ENCODE measurements around the gene PXDC1. TPM values are rescaled to one million over a fixed set of nuclear protein-coding genes. Genes with fewer than 3 reads are reported as not detected.

PXDC1 gene
- total RNA-seq, 2 experiments from 2014 or later, result 0.17 to 0.27 TPM

DNA sequence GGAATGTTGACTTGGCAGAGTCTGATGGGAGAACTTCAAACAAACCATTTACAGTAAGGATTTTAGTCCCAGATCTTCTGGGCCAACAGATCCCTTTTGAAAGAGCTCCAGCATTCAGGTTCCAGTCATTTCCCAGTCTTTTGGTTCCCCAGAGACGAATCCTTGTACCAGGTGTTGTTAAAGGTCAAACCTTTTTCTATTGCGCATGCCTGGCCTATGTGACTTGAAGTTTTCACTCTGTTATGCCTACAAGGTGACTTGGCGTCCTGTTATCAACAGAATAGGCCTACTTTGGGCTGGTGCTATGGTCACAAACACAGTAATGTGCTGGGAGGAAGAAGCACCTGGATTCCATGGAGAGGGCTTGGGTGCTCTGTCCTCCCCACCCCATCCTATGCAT is 52.3 kb downstream of the PXDC1 start:
- Histone ChIP-seq H3K4me3 (ENCODE audit: low read length) (no peak overlapping the region), H3K36me3 (ENCODE audit: insufficient read depth, low read length) (no peaks in the 10 kb centered on the region), H3K27ac (ENCODE audit: low read depth in 1 of 2, low read length in 2 of 2) (no peak overlapping the region), H3K27me3 (ENCODE audit: control insufficient read depth in 1 of 2, insufficient read depth in 2 of 2, low read length in 2 of 2) (no peaks in the 10 kb centered on the region), H3K9me3 (ENCODE audit: control insufficient read depth in 1 of 2, insufficient read depth in 1 of 2, low read length in 2 of 2) (peaks cover 0 to 5% of the 10 kb centered on the region in 2 experiments), H3K4me1 (ENCODE audit: insufficient read depth, low read length) (no peaks in the 10 kb centered on the region)
- Mint-ChIP-seq H3K9me3 (peaks cover 3% of the 10 kb centered on the region), H3K36me3 (ENCODE audit: low read depth) (no peaks in the 10 kb centered on the region), H3K4me1 (ENCODE audit: low read depth) (no peaks in the 10 kb centered on the region), H3K27me3 (peaks cover 20% of the 10 kb centered on the region), H3K27ac (no peak overlapping the region), H3K4me3 (no peak overlapping the region)
- intact Hi-C loops (cut with DNase I, micrococcal nuclease), result no loop called here
- CTCF ChIA-PET, result no interaction called here
- POLR2A ChIA-PET, result no interaction called here
- ATAC-seq (ENCODE audit: poor library complexity) (no peak), DNase-seq (no peak)
- no peak for TF ChIP-seq CTCF (IDR thresholded peaks at IDR 0.05)

- Mint-ChIP-seq H3K9me3 (peaks cover 3% of the 10 kb centered on the region), H3K4me1 (ENCODE audit: low read depth) (no peaks in the 10 kb centered on the region), H3K27me3 (peaks cover 22% of the 10 kb centered on the region), H3K36me3 (ENCODE audit: low read depth) (no peaks in the 10 kb centered on the region), H3K4me3 (no peak overlapping the region), H3K27ac (no peak overlapping the region)
- peaks cover 0 to 5% of the 10 kb centered on the region in 2 experiments for H3K9me3 ChIP-seq (ENCODE audit: control insufficient read depth in 1 of 2, insufficient read depth in 1 of 2, low read length in 2 of 2)
- H3K4me3 ChIP-seq (ENCODE audit: low read length), result no peak overlapping the region
- no peaks in the 10 kb centered on the region for H3K4me1 ChIP-seq (ENCODE audit: insufficient read depth, low read length)
- CTCF ChIA-PET, result no interaction called here
- POLR2A ChIA-PET, result no interaction called here
- intact Hi-C loops (cut with DNase I, micrococcal nuclease), result no loop called here
- no peak overlapping the region for H3K27ac ChIP-seq (ENCODE audit: low read depth in 1 of 2, low read length in 2 of 2)
- ATAC-seq (ENCODE audit: poor library complexity) (no peak), DNase-seq (no peak)
- no peak for TF ChIP-seq CTCF (IDR thresholded peaks at IDR 0.05)
- H3K36me3 ChIP-seq (ENCODE audit: insufficient read depth, low read length), result no peaks in the 10 kb centered on the region
- no peaks in the 10 kb centered on the region for H3K27me3 ChIP-seq (ENCODE audit: control insufficient read depth in 1 of 2, insufficient read depth in 2 of 2, low read length in 2 of 2)
Observed at GRCh38 chr6:3698021-3698420, 53.5 kb downstream of the PXDC1 start.

- ChIA-PET POLR2A (no interaction called here), CTCF (no interaction called here)
- DNase-seq (no peak), ATAC-seq (ENCODE audit: poor library complexity) (no peak)
- Histone ChIP-seq H3K27me3 (ENCODE audit: control insufficient read depth in 1 of 2, insufficient read depth in 2 of 2, low read length in 2 of 2) (no peaks in the 10 kb centered on the region), H3K36me3 (ENCODE audit: insufficient read depth, low read length) (no peaks in the 10 kb centered on the region), H3K4me1 (ENCODE audit: insufficient read depth, low read length) (no peaks in the 10 kb centered on the region), H3K27ac (ENCODE audit: low read depth in 1 of 2, low read length in 2 of 2) (no peak overlapping the region), H3K4me3 (ENCODE audit: low read length) (no peak overlapping the region), H3K9me3 (ENCODE audit: control insufficient read depth in 1 of 2, insufficient read depth in 1 of 2, low read length in 2 of 2) (peaks cover 0 to 5% of the 10 kb centered on the region in 2 experiments)
- H3K4me3 Mint-ChIP-seq, result no peak overlapping the region
- H3K27me3 Mint-ChIP-seq, result peaks cover 19% of the 10 kb centered on the region
- intact Hi-C loops (cut with DNase I, micrococcal nuclease), result no loop called here
- H3K27ac Mint-ChIP-seq, result no peak overlapping the region
- peaks cover 3% of the 10 kb centered on the region for H3K9me3 Mint-ChIP-seq
- no peak for TF ChIP-seq CTCF (IDR thresholded peaks at IDR 0.05)
- H3K36me3 Mint-ChIP-seq (ENCODE audit: low read depth), result no peaks in the 10 kb centered on the region
- no peaks in the 10 kb centered on the region for H3K4me1 Mint-ChIP-seq (ENCODE audit: low read depth)
Observed at GRCh38 chr6:3697609-3698008, 53.9 kb downstream of the PXDC1 start.

Data from CD4-positive, alpha-beta T cell (primary cell).